ENCODE results near the gene KAZALD1.
"Not testable (repeated sequence)": the region's sequence is repeated elsewhere in the genome, so short reads cannot be mapped to it uniquely, and the experiment has no call there.

KAZALD1 gene

GRCh38 chr10:101030496-101031127 lies 31.2 kb upstream of the KAZALD1 start:
- DNase-seq (ENCODE audit: low spot score): no peak

GRCh38 chr10:101031128-101031795 lies 30.5 kb upstream of the KAZALD1 start, which contains the start of the genes PDZD7 and SFXN3:
Gene PDZD7, minus strand, starts transcription at chr10:101031129. Its CDS starts 910 bp downstream, at chr10:101030219.
Gene SFXN3, plus strand, starts transcription at chr10:101031234. Its CDS starts 3,461 bp downstream, at chr10:101034695.
- peak; percentile 96 for DNase-seq (ENCODE audit: low spot score)

- DNase-seq (ENCODE audit: low spot score): peak; percentile 74
These were observed 29.8 kb upstream of the KAZALD1 start for GRCh38 chr10:101031796-101032636.

GRCh38 chr10:101032637-101033224 lies 29.1 kb upstream of the KAZALD1 start:
- peak; percentile 70 for DNase-seq (ENCODE audit: low spot score)

GRCh38 chr10:101033276-101033675 lies 28.5 kb upstream of the KAZALD1 start:
- DNase-seq (ENCODE audit: low spot score): no peak

- not testable (repeated sequence) for DNase-seq (ENCODE audit: low spot score)
These were observed 27.4 kb upstream of the KAZALD1 start for GRCh38 chr10:101034404-101034803.

- no peak for DNase-seq (ENCODE audit: low spot score)
These were observed 26.5 kb upstream of the KAZALD1 start for GRCh38 chr10:101035314-101035713.

- DNase-seq (ENCODE audit: low spot score): no peak
These were observed 25.7 kb upstream of the KAZALD1 start for GRCh38 chr10:101035916-101036702.

- DNase-seq (ENCODE audit: low spot score): no peak
These were observed 25.1 kb upstream of the KAZALD1 start for GRCh38 chr10:101036726-101037125.

- DNase-seq (ENCODE audit: low spot score): no peak
These were observed 23.3 kb upstream of the KAZALD1 start for GRCh38 chr10:101038484-101038883.

- no peak for DNase-seq (ENCODE audit: low spot score)
These were observed 21.7 kb upstream of the KAZALD1 start for GRCh38 chr10:101040061-101040460.

- no peak for DNase-seq (ENCODE audit: low spot score)
These were observed 20.9 kb upstream of the KAZALD1 start for GRCh38 chr10:101040851-101041250.

- peak; percentile 83 for DNase-seq (ENCODE audit: low spot score)
These were observed 20.5 kb upstream of the KAZALD1 start for GRCh38 chr10:101041252-101041761.

GRCh38 chr10:101042118-101042517 lies 19.7 kb upstream of the KAZALD1 start:
- no peak for DNase-seq (ENCODE audit: low spot score)

- DNase-seq (ENCODE audit: low spot score): peak; percentile 86
These were observed 19.0 kb upstream of the KAZALD1 start for GRCh38 chr10:101042667-101043362.

GRCh38 chr10:101043363-101043707 lies 18.5 kb upstream of the KAZALD1 start:
- DNase-seq (ENCODE audit: low spot score): no peak

GRCh38 chr10:101044117-101044516 lies 17.7 kb upstream of the KAZALD1 start:
- no peak for DNase-seq (ENCODE audit: low spot score)

- DNase-seq (ENCODE audit: low spot score): no peak
These were observed 15.2 kb upstream of the KAZALD1 start for GRCh38 chr10:101046332-101047238.

GRCh38 chr10:101047268-101047667 lies 14.5 kb upstream of the KAZALD1 start:
- no peak for DNase-seq (ENCODE audit: low spot score)
